ENCODE data around the gene MBD4. TPM values are rescaled to one million over a fixed set of nuclear protein-coding genes. Genes with fewer than 3 reads are reported as not detected.

MBD4 gene
- total RNA-seq, 1 donor from 2014 or later, result 28.6 TPM

DNA sequence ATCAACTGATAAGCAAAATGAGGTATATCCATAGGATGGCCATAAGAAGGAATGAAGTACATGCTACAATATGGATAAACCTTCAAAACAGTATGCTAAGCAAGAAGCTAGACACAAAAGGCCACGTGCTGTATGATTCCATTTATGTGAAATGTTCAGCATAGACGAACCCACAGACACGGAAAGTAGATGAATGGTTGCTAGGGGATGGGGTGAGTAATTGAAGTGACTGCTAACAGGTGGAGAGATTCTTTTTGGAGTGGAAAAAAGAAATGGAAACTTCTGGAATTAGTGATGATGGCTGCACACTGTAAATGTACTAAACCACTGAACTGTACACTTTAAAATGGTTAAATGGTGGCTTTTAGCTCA is 10.7 kb downstream of the MBD4 start:
- H3K9me3 Mint-ChIP-seq, result no peaks in the 10 kb centered on the region
- H3K4me3 Mint-ChIP-seq, result peak overlapping the region; percentile 93
- peaks cover 26% of the 10 kb centered on the region for H3K4me1 Mint-ChIP-seq (ENCODE audit: unreplicated experiment)
- TF ChIP-seq, protein P1, sequence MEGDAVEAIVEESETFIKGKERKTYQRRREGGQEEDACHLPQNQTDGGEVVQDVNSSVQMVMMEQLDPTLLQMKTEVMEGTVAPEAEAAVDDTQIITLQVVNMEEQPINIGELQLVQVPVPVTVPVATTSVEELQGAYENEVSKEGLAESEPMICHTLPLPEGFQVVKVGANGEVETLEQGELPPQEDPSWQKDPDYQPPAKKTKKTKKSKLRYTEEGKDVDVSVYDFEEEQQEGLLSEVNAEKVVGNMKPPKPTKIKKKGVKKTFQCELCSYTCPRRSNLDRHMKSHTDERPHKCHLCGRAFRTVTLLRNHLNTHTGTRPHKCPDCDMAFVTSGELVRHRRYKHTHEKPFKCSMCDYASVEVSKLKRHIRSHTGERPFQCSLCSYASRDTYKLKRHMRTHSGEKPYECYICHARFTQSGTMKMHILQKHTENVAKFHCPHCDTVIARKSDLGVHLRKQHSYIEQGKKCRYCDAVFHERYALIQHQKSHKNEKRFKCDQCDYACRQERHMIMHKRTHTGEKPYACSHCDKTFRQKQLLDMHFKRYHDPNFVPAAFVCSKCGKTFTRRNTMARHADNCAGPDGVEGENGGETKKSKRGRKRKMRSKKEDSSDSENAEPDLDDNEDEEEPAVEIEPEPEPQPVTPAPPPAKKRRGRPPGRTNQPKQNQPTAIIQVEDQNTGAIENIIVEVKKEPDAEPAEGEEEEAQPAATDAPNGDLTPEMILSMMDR (conservative IDR thresholded peaks at IDR 0.05), result no peak
- peaks cover 12% of the 10 kb centered on the region for H3K27me3 Mint-ChIP-seq
- peaks cover 10% of the 10 kb centered on the region for H3K36me3 Mint-ChIP-seq
- DNase-seq (ENCODE audit: extremely low spot score, unreplicated experiment), result no peak
- peak overlapping the region; percentile 88 for H3K27ac Mint-ChIP-seq

DNA sequence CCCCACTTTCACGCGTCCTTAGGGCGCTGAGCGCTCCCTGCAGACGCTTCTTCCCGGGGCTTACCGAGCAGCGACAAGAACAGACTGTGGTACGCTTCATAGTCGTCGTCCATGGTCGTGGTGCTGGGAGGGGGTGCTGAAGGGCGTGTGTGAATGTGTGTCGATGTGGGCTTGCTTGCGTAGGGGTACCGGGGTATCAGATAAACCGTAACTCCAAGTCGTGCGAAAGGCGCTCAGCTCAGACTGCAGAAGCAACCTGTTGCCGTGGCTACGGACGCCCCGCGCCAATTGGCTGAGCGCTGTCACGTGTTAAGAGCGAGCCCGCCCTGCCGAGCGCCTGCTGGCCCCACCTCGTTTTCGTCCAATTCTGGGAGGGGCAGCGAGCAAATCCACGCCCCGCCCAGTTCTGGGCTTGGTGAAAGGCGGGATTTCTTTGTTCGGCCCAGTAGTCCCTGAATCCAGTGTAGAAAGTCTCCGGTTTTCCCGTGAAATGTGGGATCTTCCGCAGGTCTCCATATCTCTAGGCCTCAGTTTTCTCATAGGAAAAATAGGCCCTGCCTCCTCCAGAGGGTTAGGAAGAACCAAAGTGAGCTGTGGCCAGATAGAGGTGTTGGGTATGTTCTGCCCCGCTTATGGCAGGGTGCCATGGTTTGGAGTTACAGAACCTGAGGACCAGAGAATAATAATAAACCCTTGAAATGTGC is 11.2 kb downstream of the MBD4 start, which contains the start of gene EFCAB12:
EFCAB12 (minus strand) TSS at position 261 of the 704 bp plus-strand sequence; CDS start at position 113, 148 bp downstream.
- Mint-ChIP-seq H3K4me1 (ENCODE audit: unreplicated experiment) (peaks cover 29% of the 10 kb centered on the region), H3K27me3 (peaks cover 12% of the 10 kb centered on the region), H3K4me3 (peak within 1 kb of the TSS; percentile 93), H3K9me3 (no peaks in the 10 kb centered on the region), H3K27ac (peak within 1 kb of the TSS; percentile 88), H3K36me3 (peaks cover 5% of the 10 kb centered on the region)
- TF ChIP-seq, protein P1 (conservative IDR thresholded peaks at IDR 0.05), result no peak
- DNase-seq (ENCODE audit: extremely low spot score, unreplicated experiment), result peak; percentile 96

DNA sequence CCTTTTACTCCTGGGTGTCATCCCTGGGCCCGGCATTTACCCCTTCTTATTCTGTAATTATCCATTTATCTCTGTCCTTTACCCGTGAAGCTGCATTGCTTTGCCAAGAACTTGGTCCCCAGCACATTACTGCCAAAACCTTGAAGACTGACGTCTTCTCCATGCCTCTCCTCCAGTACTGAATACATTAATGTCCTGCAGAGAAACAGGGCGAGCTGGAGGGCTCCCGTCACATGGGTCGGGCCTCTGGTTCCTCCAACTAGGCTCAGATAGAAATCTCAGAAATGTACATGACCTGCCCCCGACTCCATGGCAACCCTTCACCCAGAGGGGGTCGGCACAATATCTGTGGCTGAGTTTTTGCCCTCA is 11.8 kb downstream of the MBD4 start:
- TF ChIP-seq, protein P1 (conservative IDR thresholded peaks at IDR 0.05), result no peak
- Mint-ChIP-seq H3K27ac (peak overlapping the region; percentile 0), H3K4me3 (peak overlapping the region; percentile 93), H3K27me3 (peaks cover 12% of the 10 kb centered on the region), H3K4me1 (ENCODE audit: unreplicated experiment) (peaks cover 29% of the 10 kb centered on the region), H3K9me3 (no peaks in the 10 kb centered on the region), H3K36me3 (peaks cover 4% of the 10 kb centered on the region)
- no peak for DNase-seq (ENCODE audit: extremely low spot score, unreplicated experiment)

DNA sequence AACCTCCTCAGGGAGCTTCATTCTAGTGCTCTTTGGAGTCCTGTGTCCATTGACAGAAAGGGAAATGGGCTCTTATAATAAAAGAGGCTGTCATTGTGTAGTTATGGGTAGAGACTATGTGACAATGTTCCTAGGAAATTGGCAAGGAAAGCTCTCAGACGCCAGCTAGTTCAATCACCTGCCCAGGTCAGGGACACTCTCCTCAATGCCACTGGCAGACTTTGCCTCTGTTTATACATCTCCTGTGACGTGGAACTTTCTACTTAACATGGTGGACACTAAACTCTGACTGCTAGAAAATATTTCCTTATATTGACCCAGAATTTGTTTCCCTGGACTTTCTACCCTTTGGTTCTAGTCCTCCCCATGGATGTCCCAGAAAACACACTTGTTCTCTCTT is 14.1 kb downstream of the MBD4 start:
- Mint-ChIP-seq H3K36me3 (peaks cover 4% of the 10 kb centered on the region), H3K27me3 (peaks cover 15% of the 10 kb centered on the region), H3K4me3 (no peak overlapping the region), H3K9me3 (no peaks in the 10 kb centered on the region), H3K27ac (no peak overlapping the region), H3K4me1 (ENCODE audit: unreplicated experiment) (peaks cover 29% of the 10 kb centered on the region)
- TF ChIP-seq, protein P1 (conservative IDR thresholded peaks at IDR 0.05), result no peak
- no peak for DNase-seq (ENCODE audit: extremely low spot score, unreplicated experiment)

DNA sequence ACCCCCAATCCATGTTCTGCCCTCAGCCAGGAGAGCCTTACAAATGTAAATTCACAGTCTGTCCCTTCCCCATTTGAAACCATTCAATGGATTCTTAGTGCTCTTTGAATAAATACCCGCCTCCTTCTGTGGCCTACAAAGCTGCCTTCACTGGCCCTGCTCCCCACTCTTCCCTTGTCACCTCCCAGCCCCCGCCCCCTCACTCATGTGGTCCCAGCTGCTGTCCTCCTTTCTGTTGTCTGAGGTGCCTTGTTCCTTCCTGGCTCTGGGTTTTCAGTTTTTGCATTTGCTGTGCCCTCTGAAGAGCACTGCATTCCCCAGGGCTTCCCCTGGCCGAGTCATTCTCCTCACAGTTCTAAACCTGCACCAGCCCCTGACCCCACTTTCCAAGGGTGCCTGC is 14.5 kb downstream of the MBD4 start:
- Mint-ChIP-seq H3K4me1 (ENCODE audit: unreplicated experiment) (peaks cover 29% of the 10 kb centered on the region), H3K27me3 (peaks cover 15% of the 10 kb centered on the region), H3K4me3 (no peak overlapping the region), H3K9me3 (no peaks in the 10 kb centered on the region), H3K36me3 (peaks cover 4% of the 10 kb centered on the region), H3K27ac (no peak overlapping the region)
- TF ChIP-seq, protein P1 (conservative IDR thresholded peaks at IDR 0.05), result no peak
- no peak for DNase-seq (ENCODE audit: extremely low spot score, unreplicated experiment)

All from type B pancreatic cell (in vitro differentiated cells).